HL-60 (cell line): ENCODE results near the gene UNC93A.

Experiments
- GABPA ChIP-seq: IDR thresholded peaks from 2 replicates; pipeline ENCODE4 v1.6.1; 2012; ENCODE audit warnings: low read depth
- POLR2AphosphoS5 ChIP-seq: IDR thresholded peaks from 2 replicates; pipeline ENCODE4 v1.6.1; 2012; ENCODE audit warnings: low read depth
- REST ChIP-seq: IDR thresholded peaks from 2 replicates; pipeline ENCODE4 v1.6.1; 2012; ENCODE audit warnings: low read depth; ENCODE audit not compliant: insufficient replicate concordance
- TF ChIP-seq, protein P1 (sequence below): IDR thresholded peaks from one replicate; pipeline ENCODE4 v1.5.1; 2011; ENCODE audit warnings: low read length, control low read depth, inconsistent platforms; ENCODE audit not compliant: insufficient read depth

- TF ChIP-seq POLR2AphosphoS5: no peak
- TF ChIP-seq, protein P1, sequence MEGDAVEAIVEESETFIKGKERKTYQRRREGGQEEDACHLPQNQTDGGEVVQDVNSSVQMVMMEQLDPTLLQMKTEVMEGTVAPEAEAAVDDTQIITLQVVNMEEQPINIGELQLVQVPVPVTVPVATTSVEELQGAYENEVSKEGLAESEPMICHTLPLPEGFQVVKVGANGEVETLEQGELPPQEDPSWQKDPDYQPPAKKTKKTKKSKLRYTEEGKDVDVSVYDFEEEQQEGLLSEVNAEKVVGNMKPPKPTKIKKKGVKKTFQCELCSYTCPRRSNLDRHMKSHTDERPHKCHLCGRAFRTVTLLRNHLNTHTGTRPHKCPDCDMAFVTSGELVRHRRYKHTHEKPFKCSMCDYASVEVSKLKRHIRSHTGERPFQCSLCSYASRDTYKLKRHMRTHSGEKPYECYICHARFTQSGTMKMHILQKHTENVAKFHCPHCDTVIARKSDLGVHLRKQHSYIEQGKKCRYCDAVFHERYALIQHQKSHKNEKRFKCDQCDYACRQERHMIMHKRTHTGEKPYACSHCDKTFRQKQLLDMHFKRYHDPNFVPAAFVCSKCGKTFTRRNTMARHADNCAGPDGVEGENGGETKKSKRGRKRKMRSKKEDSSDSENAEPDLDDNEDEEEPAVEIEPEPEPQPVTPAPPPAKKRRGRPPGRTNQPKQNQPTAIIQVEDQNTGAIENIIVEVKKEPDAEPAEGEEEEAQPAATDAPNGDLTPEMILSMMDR: no peak
- no peak for TF ChIP-seq GABPA
- TF ChIP-seq REST: no peak
Measured at GRCh38 chr6:167294241-167294640, 3.1 kb downstream of the UNC93A start.
